ENCODE results near the gene RASIP1.

GRCh38 chr19:48735031-48735615 is 5.3 kb downstream of the RASIP1 start:
- TF ChIP-seq POLR2A (IDR thresholded peaks at IDR 0.05): no peak
- TF ChIP-seq CTCF (IDR thresholded peaks at IDR 0.05): no peak

Measured in uterus (tissue), 2 donors.